ENCODE measurements around the gene FXN.

GRCh38 chr9:69035438-69036308, at the start of gene FXN:
- TF ChIP-seq CTCF (IDR thresholded peaks at IDR 0.05) (peak in 3 of 4 donors; percentile 97 to 100 (median 99)), POLR2A (IDR thresholded peaks at IDR 0.05) (peak; percentile 77)
